Activated CD8-positive, alpha-beta T cell treated with anti-CD3 and anti-CD28 coated beads for 36 hours (primary cell): ENCODE measurements around the gene EEIG2. TPM values are rescaled to one million over a fixed set of nuclear protein-coding genes. Genes with fewer than 3 reads are reported as not detected.
"Not testable (repeated sequence)": the region's sequence is repeated elsewhere in the genome, so short reads cannot be mapped to it uniquely, and the experiment has no call there.

ENCODE experiments used
- ATAC-seq: fragments of 200-7000 bp; cut with Tn5 transposase; one replicate; pipeline ENCODE4 v1.10.0; 2021; ENCODE audit warnings: mild to moderate bottlenecking, moderate library complexity
- CTCF ChIA-PET: fragments of 350-600 bp; sonication (Branson Sonifier 250); formaldehyde crosslinking; loops from one replicate; lab custom pipeline; 2021; ENCODE audit warnings: antibody characterized with exemption; lab: Charles Lee
- POLR2A ChIA-PET: fragments of 350-600 bp; sonication (Branson Sonifier 250); formaldehyde crosslinking; loops from one replicate; lab custom pipeline; 2021; ENCODE audit warnings: antibody characterized with exemption; lab: Charles Lee
- DNase-seq: peaks from one replicate; pipeline ENCODE4 v3.0.0-alpha.2; 2020
- H3K27ac Mint-ChIP-seq: one replicate; pipeline ENCODE4 v1.8.0; 2021; ENCODE audit warnings: mild to moderate bottlenecking, mixed read lengths
- H3K27me3 Mint-ChIP-seq: one replicate; pipeline ENCODE4 v1.8.0; 2021; ENCODE audit warnings: mixed read lengths
- H3K36me3 Mint-ChIP-seq: one replicate; pipeline ENCODE4 v1.8.0; 2021; ENCODE audit warnings: low read depth, mixed read lengths
- H3K4me1 Mint-ChIP-seq: one replicate; pipeline ENCODE4 v1.8.0; 2021; ENCODE audit warnings: low read depth, mixed read lengths
- H3K4me3 Mint-ChIP-seq: one replicate; pipeline ENCODE4 v1.8.0; 2021; ENCODE audit warnings: mild to moderate bottlenecking, moderate library complexity, mixed read lengths
- H3K9me3 Mint-ChIP-seq: one replicate; pipeline ENCODE4 v1.8.0; 2021; ENCODE audit warnings: mixed read lengths
- intact Hi-C: fragments of 100-400 bp; cut with micrococcal nuclease; formaldehyde crosslinking; loops from one replicate; pipeline ENCODE4 v1.10.0; 2022
- total RNA-seq, 2 experiments: library from RNA; stranded (reverse); gene quantifications; one replicate each; pipeline ENCODE4 v1.2.3, GENCODE V29; 2021
- TF ChIP-seq, protein P1 (sequence below): fragments of 200-600 bp; IDR thresholded peaks from one replicate; pipeline ENCODE4 v1.8.0; 2022; ENCODE audit warnings: antibody characterized with exemption, mild to moderate bottlenecking

The EEIG2 gene
- total RNA-seq, 2 experiments from 2014 or later, result 10.4 to 12.6 TPM

DNA sequence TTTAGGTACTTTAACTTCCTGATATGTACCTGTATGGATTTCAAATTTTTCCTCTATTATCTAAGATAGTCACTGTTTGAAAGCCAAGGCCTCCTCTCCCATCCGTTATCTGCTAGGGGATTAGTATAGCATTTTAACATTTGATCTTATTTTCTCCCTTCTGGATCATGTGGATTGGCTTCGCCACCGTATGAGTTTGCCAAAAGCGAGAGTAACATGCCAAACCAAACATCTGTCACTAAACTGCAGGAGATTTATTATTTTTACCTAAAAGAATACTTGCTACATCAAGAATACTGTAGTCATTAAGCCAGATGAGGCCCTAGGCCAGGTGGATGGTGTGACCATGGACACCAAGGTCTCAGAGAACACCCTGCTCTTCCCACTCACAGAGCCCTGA is 28.5 kb upstream of the EEIG2 start:
- ChIA-PET CTCF (interaction anchor here (0.9 to 1.4 kb wide), 2 partner anchors 28 to 296 kb away, joined by 3 to 9 read pairs; partner anchors contain the start of gene EEIG2), POLR2A (no interaction called here)
- H3K9me3 Mint-ChIP-seq, result no peaks in the 10 kb centered on the region
- DNase-seq, result no peak
- H3K4me3 Mint-ChIP-seq, result no peak overlapping the region
- H3K4me1 Mint-ChIP-seq, result peaks cover 11% of the 10 kb centered on the region
- no peak for ATAC-seq
- TF ChIP-seq, protein P1, sequence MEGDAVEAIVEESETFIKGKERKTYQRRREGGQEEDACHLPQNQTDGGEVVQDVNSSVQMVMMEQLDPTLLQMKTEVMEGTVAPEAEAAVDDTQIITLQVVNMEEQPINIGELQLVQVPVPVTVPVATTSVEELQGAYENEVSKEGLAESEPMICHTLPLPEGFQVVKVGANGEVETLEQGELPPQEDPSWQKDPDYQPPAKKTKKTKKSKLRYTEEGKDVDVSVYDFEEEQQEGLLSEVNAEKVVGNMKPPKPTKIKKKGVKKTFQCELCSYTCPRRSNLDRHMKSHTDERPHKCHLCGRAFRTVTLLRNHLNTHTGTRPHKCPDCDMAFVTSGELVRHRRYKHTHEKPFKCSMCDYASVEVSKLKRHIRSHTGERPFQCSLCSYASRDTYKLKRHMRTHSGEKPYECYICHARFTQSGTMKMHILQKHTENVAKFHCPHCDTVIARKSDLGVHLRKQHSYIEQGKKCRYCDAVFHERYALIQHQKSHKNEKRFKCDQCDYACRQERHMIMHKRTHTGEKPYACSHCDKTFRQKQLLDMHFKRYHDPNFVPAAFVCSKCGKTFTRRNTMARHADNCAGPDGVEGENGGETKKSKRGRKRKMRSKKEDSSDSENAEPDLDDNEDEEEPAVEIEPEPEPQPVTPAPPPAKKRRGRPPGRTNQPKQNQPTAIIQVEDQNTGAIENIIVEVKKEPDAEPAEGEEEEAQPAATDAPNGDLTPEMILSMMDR, result no peak
- H3K27ac Mint-ChIP-seq, result no peak overlapping the region
- intact Hi-C loops, result no loop called here
- H3K27me3 Mint-ChIP-seq, result peaks cover 4% of the 10 kb centered on the region
- no peaks in the 10 kb centered on the region for H3K36me3 Mint-ChIP-seq

DNA sequence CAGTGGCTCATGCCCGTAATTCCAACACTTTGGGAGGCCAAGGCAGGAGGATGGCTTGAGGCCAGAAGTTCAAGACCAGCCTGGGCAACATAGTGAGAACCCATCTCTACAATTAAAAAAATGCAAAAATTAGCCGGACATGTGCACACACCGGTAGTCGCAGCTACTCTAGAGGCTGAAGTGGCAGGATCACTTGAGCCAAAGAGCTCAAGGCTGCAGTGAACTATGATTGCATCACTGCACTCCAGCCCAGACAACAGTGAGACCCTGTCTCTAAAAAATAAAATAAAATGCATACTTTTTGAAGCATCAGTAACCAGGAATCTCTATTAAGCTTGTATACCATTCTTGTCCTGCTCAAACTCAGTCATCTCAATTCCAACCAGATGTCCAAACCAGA is 27.2 kb upstream of the EEIG2 start:
- intact Hi-C loops, result no loop called here
- H3K9me3 Mint-ChIP-seq, result no peaks in the 10 kb centered on the region
- peaks cover 4% of the 10 kb centered on the region for H3K27me3 Mint-ChIP-seq
- H3K36me3 Mint-ChIP-seq, result no peaks in the 10 kb centered on the region
- ATAC-seq, result no peak
- ChIA-PET POLR2A (interaction anchor here (1.7 kb wide), 1 partner anchor 27 kb away, joined by 6 read pairs; the partner anchor contains the start of gene EEIG2), CTCF (interaction anchor here (0.6 to 1.6 kb wide), 4 partner anchors 11 to 42 kb away, joined by 3 to 6 read pairs (median 3); no protein-coding TSS in a partner anchor)
- no peak overlapping the region for H3K4me3 Mint-ChIP-seq
- H3K27ac Mint-ChIP-seq, result no peak overlapping the region
- H3K4me1 Mint-ChIP-seq, result peaks cover 11% of the 10 kb centered on the region
- TF ChIP-seq, protein P1, result no peak
- DNase-seq, result no peak

DNA sequence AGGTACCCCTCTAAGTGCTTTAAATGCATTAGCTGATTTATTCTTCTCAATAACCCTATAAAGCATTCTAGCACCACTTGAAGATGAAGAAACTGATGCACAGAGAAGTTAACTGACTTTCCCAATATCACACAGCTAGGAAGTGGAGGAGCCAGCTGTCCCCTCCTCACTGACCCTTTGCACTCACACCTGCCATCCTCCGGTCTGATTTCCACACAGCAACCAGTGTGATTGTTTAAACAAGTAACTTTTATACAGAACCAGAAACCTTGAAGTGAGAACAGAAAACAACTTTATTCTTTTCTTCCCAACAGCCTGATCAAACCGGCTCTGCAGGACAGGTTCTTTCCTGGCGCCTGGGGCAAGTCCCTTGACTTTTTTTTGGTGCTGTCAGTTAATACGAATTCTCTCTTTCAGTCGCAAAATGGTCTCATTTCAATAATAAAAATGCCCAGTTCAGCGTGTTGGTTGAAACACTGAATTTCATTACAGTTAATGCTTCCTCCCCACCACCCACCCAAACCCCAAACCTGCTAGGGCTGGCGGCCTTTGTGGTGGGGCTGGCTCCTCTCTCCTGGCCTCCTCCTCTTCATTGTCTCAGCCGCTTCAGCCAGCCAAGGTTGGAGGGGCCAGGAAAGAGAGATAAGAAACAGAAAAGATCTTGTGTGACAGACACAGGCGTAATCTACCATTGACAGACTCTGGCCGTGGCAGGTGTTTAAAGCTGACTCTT is 26.4 kb upstream of the EEIG2 start:
- POLR2A ChIA-PET, result interaction anchor here (0.8 to 1.7 kb wide), 2 partner anchors 26 to 554 kb away, joined by 4 to 6 read pairs; partner anchors contain the start of gene EEIG2
- DNase-seq, result peak; percentile 55

DNA sequence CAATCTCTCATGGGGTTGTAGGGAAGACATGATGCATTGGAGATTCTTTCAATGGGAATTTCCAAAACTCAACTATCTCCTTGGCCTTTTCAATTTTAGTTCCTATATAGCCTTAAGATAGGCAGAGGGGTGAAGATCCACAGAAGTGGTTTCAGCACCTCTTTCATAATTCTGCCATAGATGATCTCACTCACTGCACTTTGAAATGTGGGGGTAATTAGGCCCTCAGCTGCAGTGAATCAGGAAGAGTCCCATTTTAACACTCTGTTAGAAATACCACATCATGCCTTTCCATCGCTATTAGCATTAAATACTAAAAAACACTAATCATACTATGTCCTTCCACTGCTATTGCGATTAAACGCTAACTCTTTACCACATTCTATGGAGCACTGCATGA is 25.1 kb upstream of the EEIG2 start:
- peaks cover 6% of the 10 kb centered on the region for H3K27me3 Mint-ChIP-seq
- H3K4me1 Mint-ChIP-seq, result peaks cover 11% of the 10 kb centered on the region
- intact Hi-C loops, result no loop called here
- ATAC-seq, result no peak
- no peaks in the 10 kb centered on the region for H3K36me3 Mint-ChIP-seq
- DNase-seq, result no peak
- TF ChIP-seq, protein P1, result no peak
- no peak overlapping the region for H3K27ac Mint-ChIP-seq
- POLR2A ChIA-PET, result no interaction called here
- H3K9me3 Mint-ChIP-seq, result no peaks in the 10 kb centered on the region
- H3K4me3 Mint-ChIP-seq, result no peak overlapping the region
- CTCF ChIA-PET, result interaction anchor here (1.1 to 1.8 kb wide), 3 partner anchors 16 to 26 kb away, joined by 3 to 6 read pairs (median 4); no protein-coding TSS in a partner anchor

More for the DNA sequence above, 26.4 kb upstream of the EEIG2 start:
- no peak overlapping the region for H3K27ac Mint-ChIP-seq
- H3K36me3 Mint-ChIP-seq, result no peaks in the 10 kb centered on the region
- CTCF ChIA-PET, result interaction anchor here (0.6 to 1.8 kb wide), 7 partner anchors 11 to 41 kb away, joined by 3 to 6 read pairs (median 3); no protein-coding TSS in a partner anchor
- H3K27me3 Mint-ChIP-seq, result peaks cover 4% of the 10 kb centered on the region
- peak; percentile 67 for ATAC-seq
- H3K9me3 Mint-ChIP-seq, result no peaks in the 10 kb centered on the region
- intact Hi-C loops, result no loop called here
- H3K4me3 Mint-ChIP-seq, result no peak overlapping the region
- peaks cover 11% of the 10 kb centered on the region for H3K4me1 Mint-ChIP-seq
- TF ChIP-seq, protein P1, result no peak

DNA sequence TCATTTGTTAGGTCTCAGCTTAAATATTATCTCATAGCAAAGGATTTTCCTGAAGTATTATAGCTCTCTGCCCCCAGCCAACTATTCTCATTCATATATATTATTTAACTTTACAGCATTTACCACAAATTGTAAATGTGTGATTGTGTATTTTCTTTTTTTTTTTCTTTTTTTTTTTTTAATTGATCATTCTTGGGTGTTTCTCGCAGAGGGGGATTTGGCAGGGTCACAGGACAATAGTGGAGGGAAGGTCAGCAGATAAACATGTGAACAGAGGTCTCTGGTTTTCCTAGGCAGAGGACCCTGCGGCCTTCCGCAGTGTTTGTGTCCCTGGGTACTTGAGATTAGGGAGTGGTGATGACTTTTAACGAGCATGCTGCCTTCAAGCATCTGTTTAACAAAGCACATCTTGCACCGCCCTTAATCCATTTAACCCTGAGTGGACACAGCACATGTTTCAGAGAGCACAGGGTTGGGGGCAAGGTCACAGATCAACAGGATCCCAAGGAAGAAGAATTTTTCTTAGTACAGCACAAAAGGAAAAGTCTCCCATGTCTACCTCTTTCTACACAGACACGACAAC is 24.5 kb upstream of the EEIG2 start:
- CTCF ChIA-PET, result interaction anchor here (1.8 kb wide), 1 partner anchor 23 kb away, joined by 6 read pairs; no protein-coding TSS in a partner anchor
- POLR2A ChIA-PET, intact Hi-C loops: not testable (repeated sequence)

DNA sequence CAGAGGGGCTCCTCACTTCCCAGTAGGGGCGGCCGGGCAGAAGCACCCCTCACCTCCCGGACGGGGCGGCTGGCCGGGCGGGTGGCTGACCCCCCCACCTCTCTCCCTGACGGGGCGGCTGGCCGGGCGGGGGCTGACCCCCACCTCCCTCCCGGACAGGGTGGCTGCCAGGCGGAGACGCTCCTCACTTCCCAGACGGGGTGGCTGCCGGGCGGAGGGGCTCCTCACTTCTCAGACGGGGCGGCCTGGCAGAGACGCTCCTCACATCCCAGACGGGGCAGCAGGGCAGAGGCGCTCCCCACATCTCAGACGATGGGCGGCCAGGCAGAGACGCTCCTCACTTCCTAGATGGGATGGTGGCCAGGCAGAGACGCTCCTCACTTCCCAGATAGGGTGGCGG is 23.9 kb upstream of the EEIG2 start:
- H3K36me3 Mint-ChIP-seq, CTCF ChIA-PET, POLR2A ChIA-PET, DNase-seq, H3K27ac Mint-ChIP-seq, ATAC-seq, H3K27me3 Mint-ChIP-seq, intact Hi-C loops, H3K9me3 Mint-ChIP-seq, H3K4me3 Mint-ChIP-seq: not testable (repeated sequence)
- peaks cover 11% of the 10 kb centered on the region for H3K4me1 Mint-ChIP-seq

More for the DNA sequence above, 24.5 kb upstream of the EEIG2 start:
- not testable (repeated sequence) for H3K27me3 Mint-ChIP-seq, H3K4me3 Mint-ChIP-seq, H3K9me3 Mint-ChIP-seq, ATAC-seq, H3K36me3 Mint-ChIP-seq, DNase-seq, H3K27ac Mint-ChIP-seq
- H3K4me1 Mint-ChIP-seq, result peaks cover 11% of the 10 kb centered on the region

DNA sequence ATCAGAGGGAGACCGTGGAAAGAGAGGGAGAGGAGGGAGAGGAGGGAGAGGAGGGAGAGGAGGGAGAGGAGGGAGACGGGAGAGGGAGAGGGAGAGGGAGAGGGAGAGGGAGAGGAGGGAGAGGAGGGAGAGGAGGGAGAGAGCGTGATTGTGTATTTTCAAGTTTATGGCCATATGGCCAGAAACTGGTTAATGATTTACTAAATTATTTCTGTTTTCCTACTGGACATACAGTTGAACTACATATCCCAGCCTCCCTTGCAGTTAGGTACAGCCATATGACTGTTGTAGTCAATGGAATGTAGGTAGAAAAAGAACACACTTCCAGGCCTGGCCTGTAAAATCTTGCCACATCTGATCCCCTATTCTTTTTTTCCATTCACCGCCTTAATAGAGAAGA is 23.1 kb upstream of the EEIG2 start:
- ATAC-seq, H3K36me3 Mint-ChIP-seq, H3K27me3 Mint-ChIP-seq, intact Hi-C loops, CTCF ChIA-PET, POLR2A ChIA-PET, H3K9me3 Mint-ChIP-seq, H3K27ac Mint-ChIP-seq, DNase-seq, H3K4me3 Mint-ChIP-seq: not testable (repeated sequence)
- peaks cover 11% of the 10 kb centered on the region for H3K4me1 Mint-ChIP-seq
